Endothelial cell of umbilical vein (primary cell): Measurements from ENCODE around the gene IVD. TPM values are rescaled to one million over a fixed set of nuclear protein-coding genes. Genes with fewer than 3 reads are reported as not detected.

Experiments used
- BruUV-seq: library from RNA; stranded (reverse); fragments of 400-500 nt; replicated peaks from 2 replicates; lab custom pipeline; 2021; lab: Mats Ljungman, UMichigan
- CTCF ChIA-PET: fragments of 300-600, 350-600 bp; sonication (Branson Sonifier 250); formaldehyde crosslinking; loops from one replicate; lab custom pipeline; 2021; ENCODE audit warnings: antibody characterized with exemption, inconsistent platforms; lab: Charles Lee
- POLR2A ChIA-PET: fragments of 300-600, 350-600 bp; sonication (Branson Sonifier 250); formaldehyde crosslinking; loops from one replicate; lab custom pipeline; 2021; ENCODE audit warnings: antibody characterized with exemption, inconsistent platforms; lab: Charles Lee
- DNase-seq: peaks from one replicate; pipeline ENCODE4 v3.0.0-alpha.2; 2011; ENCODE audit warnings: low read depth, low spot score
- FAIRE-seq: peaks from 2 replicates; lab custom pipeline; 2011; peaks lifted over from hg19 to GRCh38; lab: Jason Lieb, UNC
- H2AFZ ChIP-seq: 2 replicates; pipeline ENCODE4 v1.6.0; 2012; ENCODE audit warnings: low read depth, low read length, control low read depth, inconsistent platforms
- H3K27ac ChIP-seq: 2 replicates; pipeline ENCODE4 v1.5.1; 2011; ENCODE audit warnings: low read depth, mild to moderate bottlenecking, control low read depth, low read length, moderate library complexity; ENCODE audit not compliant: insufficient read depth
- H3K27me3 ChIP-seq, 2 experiments: 2 replicates each; pipeline versions ENCODE4 v1.6.0 to v1.6.1; 2011; ENCODE audit warnings: low read length in 2 of 2, mixed read lengths in 1 of 2; ENCODE audit not compliant: control insufficient read depth in 2 of 2, insufficient read depth in 2 of 2
- H3K36me3 ChIP-seq, 2 experiments: 2 replicates in 1 of 2; 3 replicates in 1 of 2; pipeline ENCODE4 v1.5.1; 2011; ENCODE audit warnings: low read length in 2 of 2, mild to moderate bottlenecking in 1 of 2, moderate library complexity in 1 of 2; ENCODE audit not compliant: control insufficient read depth in 2 of 2, insufficient read depth in 2 of 2; ENCODE audit errors: extremely low read depth in 1 of 2
- H3K4me1 ChIP-seq: 3 replicates; pipeline ENCODE4 v1.5.1; 2011; ENCODE audit warnings: mild to moderate bottlenecking, low read length; ENCODE audit not compliant: control insufficient read depth, insufficient read depth; ENCODE audit errors: extremely low read depth
- H3K4me2 ChIP-seq: 2 replicates; pipeline ENCODE4 v1.6.1; 2011; ENCODE audit warnings: low read length, control low read depth, mixed read lengths; ENCODE audit not compliant: insufficient read depth
- H3K4me3 ChIP-seq, 3 experiments: fragments of 200-600 bp in 1 of 3; sonication (generic), shearing (Covaris generic) in 1 of 3; replicated peaks in 1 of 3; 2 replicates each; pipeline ENCODE4 v1.5.1; 2011 to 2016; ENCODE audit warnings: control low read depth in 3 of 3, low read length in 3 of 3, mild to moderate bottlenecking in 2 of 3, inconsistent platforms in 1 of 3, low read depth in 1 of 3, moderate library complexity in 1 of 3; ENCODE audit not compliant: insufficient read depth in 1 of 3
- H3K79me2 ChIP-seq: 2 replicates; pipeline ENCODE4 v1.6.0; 2012; ENCODE audit warnings: low read length, inconsistent platforms; ENCODE audit not compliant: control insufficient read depth, insufficient read depth
- H3K9ac ChIP-seq: replicated peaks from 2 replicates; pipeline ENCODE3; 2011; ENCODE audit warnings: low read length, control low read depth; ENCODE audit not compliant: insufficient read depth; ENCODE audit errors: extremely low read depth
- H3K9me1 ChIP-seq: replicated peaks from 3 replicates; pipeline ENCODE4 v1.6.0; 2011; ENCODE audit warnings: mild to moderate bottlenecking, low read length; ENCODE audit not compliant: control insufficient read depth, insufficient read depth; ENCODE audit errors: extremely low read depth
- H3K9me3 ChIP-seq: replicated peaks from 2 replicates; pipeline ENCODE4 v1.5.1; 2012; ENCODE audit warnings: low read length, inconsistent platforms; ENCODE audit not compliant: control insufficient read depth, insufficient read depth
- H4K20me1 ChIP-seq: replicated peaks from 2 replicates; pipeline ENCODE3; 2011; ENCODE audit warnings: mild to moderate bottlenecking, low read length; ENCODE audit not compliant: control insufficient read depth, insufficient read depth; ENCODE audit errors: extremely low read depth
- EZH2 ChIP-seq: IDR thresholded peaks from 2 replicates; pipeline ENCODE4 v1.6.1; 2012; ENCODE audit warnings: borderline replicate concordance, low read depth, mild to moderate bottlenecking, moderate library complexity, low read length, inconsistent platforms; ENCODE audit not compliant: severe bottlenecking
- FOS ChIP-seq: IDR thresholded peaks from 2 replicates; pipeline ENCODE4 v1.6.1; 2011; ENCODE audit warnings: mild to moderate bottlenecking, low read length, moderate library complexity, borderline replicate concordance; ENCODE audit not compliant: insufficient read depth
- GATA2 ChIP-seq: IDR thresholded peaks from 2 replicates; pipeline ENCODE4 v1.7.0; 2011; ENCODE audit warnings: low read depth, mild to moderate bottlenecking, moderate library complexity, mixed read lengths, low read length; ENCODE audit not compliant: insufficient read length, insufficient read depth
- JUN ChIP-seq: IDR thresholded peaks from 2 replicates; pipeline ENCODE4 v1.6.1; 2011; ENCODE audit warnings: borderline replicate concordance, low read depth; ENCODE audit not compliant: insufficient read length, insufficient read depth
- MYC ChIP-seq: IDR thresholded peaks from one replicate; pipeline ENCODE4 v1.6.1; 2011; ENCODE audit warnings: mild to moderate bottlenecking, low read depth, low read length
- POLR2A ChIP-seq: IDR thresholded peaks from 2 replicates; pipeline ENCODE4 v1.6.1; 2012; ENCODE audit warnings: low read depth, mild to moderate bottlenecking, control low read depth, low read length
- POLR2AphosphoS5 ChIP-seq: IDR thresholded peaks from 2 replicates; pipeline ENCODE4 v1.6.1; 2012; ENCODE audit warnings: low read depth, mild to moderate bottlenecking, control low read depth, low read length, moderate library complexity; ENCODE audit not compliant: insufficient read depth
- dilution Hi-C: fragments of 300-500 bp; cut with MboI; formaldehyde crosslinking; loops from one replicate; pipeline ENCODE4 v1.15.0; 2019; ENCODE audit warnings: low sequenced_read_pairs; ENCODE audit not compliant: extremely low pct_ligation_motif_present
- intact Hi-C: fragments of 100-400 bp; cut with micrococcal nuclease; formaldehyde crosslinking; loops from one replicate; pipeline ENCODE4 v1.10.0; 2022
- polyA plus RNA-seq, 4 experiments: library from polyadenylated mRNA; depleted of rRNA in 3 of 4; stranded (reverse) in 3 of 4; unstranded in 1 of 4; fragments of >200 nt; gene quantifications; 2 replicates each; pipeline versions ENCODE4 v1.2.1 to v1.2.3, GENCODE V29; 2011 to 2012; ENCODE audit warnings: missing spikeins in 1 of 4
- total RNA-seq: library from RNA; stranded (reverse); gene quantifications from 2 replicates; pipeline ENCODE4 v1.2.3, GENCODE V29; 2021
- TF ChIP-seq, protein P1 (sequence below), 2 donors: IDR thresholded peaks; 1 replicate in 1 of 2; 2 replicates in 1 of 2; pipeline ENCODE4 v1.5.1; 2011; ENCODE audit warnings: low read length in 2 of 2, mild to moderate bottlenecking in 2 of 2, moderate library complexity in 2 of 2, control low read depth in 1 of 2, inconsistent platforms in 1 of 2, low read depth in 1 of 2; ENCODE audit not compliant: insufficient read depth in 1 of 2; ENCODE audit errors: extremely low read depth in 1 of 2
- TF ChIP-seq, protein P2 (sequence below): IDR thresholded peaks from 2 replicates; pipeline ENCODE4 v1.6.1; 2011; ENCODE audit not compliant: insufficient read depth, insufficient read length

IVD gene
- total and polyA plus RNA-seq, 2 donors (not counting 3 experiments of a cell fraction or from before 2014, with no cell fraction given) = 34.1 to 62.5 TPM

DNA sequence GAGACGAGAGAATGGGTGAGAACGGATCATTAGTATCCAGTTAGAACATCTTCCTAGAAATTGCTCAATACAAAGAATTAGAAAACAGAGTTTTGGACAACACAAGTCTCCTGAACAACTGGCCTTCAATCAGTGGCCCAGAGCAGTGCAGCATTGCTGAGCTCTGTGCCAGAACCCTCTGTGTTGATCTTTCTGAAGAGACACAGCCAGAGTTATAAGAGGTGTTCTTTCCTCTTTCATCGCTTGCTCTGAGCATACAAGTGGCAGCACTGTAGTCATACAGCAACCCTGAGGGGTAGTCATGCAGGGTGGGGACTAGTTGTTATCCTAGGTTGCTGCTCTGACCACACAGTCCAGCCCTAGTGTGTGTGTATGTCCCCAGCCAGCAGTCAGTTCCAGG is 19.1 kb upstream of the IVD start:
- Histone ChIP-seq H3K9me1 (no peaks in the 10 kb centered on the region), H3K36me3 (peaks cover 15 to 21% of the 10 kb centered on the region in 2 experiments), H3K27ac (no peak overlapping the region), H3K27me3 (no peaks in the 10 kb centered on the region), H3K4me3 (no peak overlapping the region), H3K79me2 (peaks cover 29% of the 10 kb centered on the region), H3K4me1 (peaks cover 14% of the 10 kb centered on the region), H3K9me3 (no peaks in the 10 kb centered on the region), H3K9ac (no peak overlapping the region), H3K4me2 (no peak overlapping the region), H2AFZ (no peak overlapping the region), H4K20me1 (no peaks in the 10 kb centered on the region)
- intact Hi-C loops (no loop called here), dilution Hi-C loops (no loop called here)
- ChIA-PET POLR2A (no interaction called here), CTCF (interaction anchor here (1.6 kb wide), 1 partner anchor 11 kb away, joined by 4 read pairs; no protein-coding TSS in a partner anchor)
- TF ChIP-seq, protein P1, sequence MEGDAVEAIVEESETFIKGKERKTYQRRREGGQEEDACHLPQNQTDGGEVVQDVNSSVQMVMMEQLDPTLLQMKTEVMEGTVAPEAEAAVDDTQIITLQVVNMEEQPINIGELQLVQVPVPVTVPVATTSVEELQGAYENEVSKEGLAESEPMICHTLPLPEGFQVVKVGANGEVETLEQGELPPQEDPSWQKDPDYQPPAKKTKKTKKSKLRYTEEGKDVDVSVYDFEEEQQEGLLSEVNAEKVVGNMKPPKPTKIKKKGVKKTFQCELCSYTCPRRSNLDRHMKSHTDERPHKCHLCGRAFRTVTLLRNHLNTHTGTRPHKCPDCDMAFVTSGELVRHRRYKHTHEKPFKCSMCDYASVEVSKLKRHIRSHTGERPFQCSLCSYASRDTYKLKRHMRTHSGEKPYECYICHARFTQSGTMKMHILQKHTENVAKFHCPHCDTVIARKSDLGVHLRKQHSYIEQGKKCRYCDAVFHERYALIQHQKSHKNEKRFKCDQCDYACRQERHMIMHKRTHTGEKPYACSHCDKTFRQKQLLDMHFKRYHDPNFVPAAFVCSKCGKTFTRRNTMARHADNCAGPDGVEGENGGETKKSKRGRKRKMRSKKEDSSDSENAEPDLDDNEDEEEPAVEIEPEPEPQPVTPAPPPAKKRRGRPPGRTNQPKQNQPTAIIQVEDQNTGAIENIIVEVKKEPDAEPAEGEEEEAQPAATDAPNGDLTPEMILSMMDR (IDR thresholded peaks at IDR 0.05; ENCODE audit: extremely low read depth in 1 of 2, insufficient read depth in 1 of 2, low read depth in 1 of 2, low read length in 2 of 2) = no peak
- TF ChIP-seq JUN = no peak
- TF ChIP-seq MYC = no peak
- TF ChIP-seq, protein P2, sequence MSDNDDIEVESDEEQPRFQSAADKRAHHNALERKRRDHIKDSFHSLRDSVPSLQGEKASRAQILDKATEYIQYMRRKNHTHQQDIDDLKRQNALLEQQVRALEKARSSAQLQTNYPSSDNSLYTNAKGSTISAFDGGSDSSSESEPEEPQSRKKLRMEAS = no peak
- TF ChIP-seq POLR2AphosphoS5 = no peak
- TF ChIP-seq FOS = no peak
- no peak for TF ChIP-seq GATA2
- no peak for TF ChIP-seq POLR2A
- TF ChIP-seq EZH2 = no peak
- FAIRE-seq = no peak
- no peak for DNase-seq
- BruUV-seq = no TSS peak
